Measurements from ENCODE around the gene ADK. TPM values are rescaled to one million over a fixed set of nuclear protein-coding genes. Genes with fewer than 3 reads are reported as not detected.

Gene ADK
- polyA plus RNA-seq, 1 donor (not counting 4 experiments of a cell fraction or from before 2014, with no cell fraction given), result 139 TPM

DNA sequence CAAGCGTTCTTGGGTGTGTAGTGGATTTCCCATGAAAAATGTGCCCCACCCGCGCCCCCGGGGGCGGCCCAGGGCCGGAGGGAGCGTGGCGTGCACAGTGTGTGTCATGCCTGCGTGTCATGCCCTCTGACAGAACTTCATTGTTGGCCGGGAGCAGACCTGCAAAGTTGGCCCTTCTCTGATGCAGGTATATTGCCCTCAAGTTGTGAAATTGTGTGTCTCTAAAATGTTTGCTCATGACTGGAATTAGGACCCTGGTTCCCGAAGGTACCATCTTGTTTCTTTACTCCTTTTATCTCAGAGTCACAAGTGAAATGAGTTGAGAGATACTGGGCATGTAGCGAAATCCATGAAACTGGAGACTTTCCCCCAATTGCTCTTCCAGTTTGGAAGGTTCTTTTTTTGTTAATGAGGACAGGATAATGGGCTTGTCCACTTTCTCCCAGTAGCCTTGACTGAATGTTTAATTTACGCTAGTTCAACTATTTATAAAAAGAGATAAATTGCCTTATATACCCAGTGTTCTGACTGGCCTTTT, 26.2 kb downstream of the ADK start:
- peaks cover 54% of the 10 kb centered on the region for H3K79me2 ChIP-seq (ENCODE audit: control insufficient read depth, insufficient read depth, low read length)
- H3K9me1 ChIP-seq (ENCODE audit: control insufficient read depth, extremely low read depth, insufficient read depth, low read length), result no peaks in the 10 kb centered on the region
- H2AFZ ChIP-seq (ENCODE audit: control insufficient read depth, low read length), result no peak overlapping the region

DNA sequence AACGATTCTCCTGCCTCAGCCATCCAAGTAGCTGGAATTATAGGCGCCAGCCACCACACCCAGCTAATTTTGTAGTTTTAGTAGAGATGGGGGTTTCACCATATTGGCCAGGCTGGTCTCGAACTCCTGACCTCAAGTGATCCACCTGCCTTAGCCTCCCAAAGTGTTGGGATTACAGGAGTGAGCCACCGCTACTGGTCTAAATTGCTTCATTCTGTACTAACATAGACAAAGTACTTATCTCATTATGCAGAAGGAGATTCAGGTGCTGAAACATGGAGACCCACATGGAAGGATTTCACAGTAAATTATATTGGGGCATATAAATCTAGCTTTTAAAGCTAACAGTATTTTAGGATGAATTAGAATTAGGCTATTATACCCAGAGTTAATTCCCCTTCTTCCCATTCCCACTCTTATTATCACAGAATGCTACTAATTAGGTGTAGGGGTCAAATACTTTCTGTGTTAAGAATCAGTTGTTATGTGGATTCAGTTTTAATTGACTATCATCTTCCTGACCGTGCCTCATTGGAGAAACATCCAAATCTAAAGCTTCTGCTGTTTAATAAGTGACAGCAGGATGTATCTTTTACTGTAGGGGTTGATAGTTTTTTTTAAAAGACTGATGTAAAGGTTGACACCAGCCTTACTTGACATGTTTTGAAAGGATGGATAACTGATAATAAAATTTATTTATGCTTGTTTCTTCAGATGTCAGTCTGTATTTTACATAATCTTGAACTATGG, 27.2 kb downstream of the ADK start:
- H2AFZ ChIP-seq (ENCODE audit: control insufficient read depth, low read length), result no peak overlapping the region
- peaks cover 31% of the 10 kb centered on the region for H3K4me1 ChIP-seq (ENCODE audit: control insufficient read depth, extremely low read depth, insufficient read depth, low read length)
- H3K36me3 ChIP-seq (ENCODE audit: control insufficient read depth in 2 of 2, extremely low read depth in 1 of 2, insufficient read depth in 2 of 2, low read length in 2 of 2), result peaks cover 0 to 3% of the 10 kb centered on the region in 2 experiments
- peak overlapping the region; percentile 99 for H3K4me2 ChIP-seq (ENCODE audit: control insufficient read depth, extremely low read depth, insufficient read depth, low read depth, low read length)
- peak overlapping the region; percentile 98 for H3K27ac ChIP-seq (ENCODE audit: control insufficient read depth, insufficient read depth, low read length)
- no peak for DNase-seq (ENCODE audit: low read depth, low spot score)
- no peaks in the 10 kb centered on the region for H3K9me1 ChIP-seq (ENCODE audit: control insufficient read depth, extremely low read depth, insufficient read depth, low read length)
- peaks cover 64% of the 10 kb centered on the region for H3K79me2 ChIP-seq (ENCODE audit: control insufficient read depth, insufficient read depth, low read length)
- H3K9me3 ChIP-seq (ENCODE audit: control insufficient read depth, low read depth, low read length), result no peaks in the 10 kb centered on the region
- H4K20me1 ChIP-seq (ENCODE audit: control insufficient read depth, extremely low read depth, insufficient read depth, low read length), result no peaks in the 10 kb centered on the region
- H3K27me3 ChIP-seq (ENCODE audit: control insufficient read depth, extremely low read depth, insufficient read depth, low read length), result no peaks in the 10 kb centered on the region
- FAIRE-seq, result no peak
- peak overlapping the region; percentile 99 for H3K9ac ChIP-seq (ENCODE audit: control insufficient read depth, extremely low read depth, insufficient read depth, low read length)
- peak overlapping the region; percentile 36 to 59 (median 58) for H3K4me3 ChIP-seq (ENCODE audit: control insufficient read depth in 2 of 3, extremely low read depth in 1 of 3, insufficient read depth in 2 of 3, low read depth in 1 of 3, low read length in 3 of 3)
- no peak for TF ChIP-seq EZH2 (IDR thresholded peaks at IDR 0.05; ENCODE audit: low read length)
- TF ChIP-seq, protein P1, sequence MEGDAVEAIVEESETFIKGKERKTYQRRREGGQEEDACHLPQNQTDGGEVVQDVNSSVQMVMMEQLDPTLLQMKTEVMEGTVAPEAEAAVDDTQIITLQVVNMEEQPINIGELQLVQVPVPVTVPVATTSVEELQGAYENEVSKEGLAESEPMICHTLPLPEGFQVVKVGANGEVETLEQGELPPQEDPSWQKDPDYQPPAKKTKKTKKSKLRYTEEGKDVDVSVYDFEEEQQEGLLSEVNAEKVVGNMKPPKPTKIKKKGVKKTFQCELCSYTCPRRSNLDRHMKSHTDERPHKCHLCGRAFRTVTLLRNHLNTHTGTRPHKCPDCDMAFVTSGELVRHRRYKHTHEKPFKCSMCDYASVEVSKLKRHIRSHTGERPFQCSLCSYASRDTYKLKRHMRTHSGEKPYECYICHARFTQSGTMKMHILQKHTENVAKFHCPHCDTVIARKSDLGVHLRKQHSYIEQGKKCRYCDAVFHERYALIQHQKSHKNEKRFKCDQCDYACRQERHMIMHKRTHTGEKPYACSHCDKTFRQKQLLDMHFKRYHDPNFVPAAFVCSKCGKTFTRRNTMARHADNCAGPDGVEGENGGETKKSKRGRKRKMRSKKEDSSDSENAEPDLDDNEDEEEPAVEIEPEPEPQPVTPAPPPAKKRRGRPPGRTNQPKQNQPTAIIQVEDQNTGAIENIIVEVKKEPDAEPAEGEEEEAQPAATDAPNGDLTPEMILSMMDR (optimal IDR thresholded peaks at IDR 0.05 in 1 of 3, IDR thresholded peaks at IDR 0.05 in 1 of 3, conservative IDR thresholded peaks at IDR 0.05 in 1 of 3; ENCODE audit: extremely low read depth in 1 of 3, insufficient read depth in 2 of 3, low read length in 3 of 3), result no peak
- dilution Hi-C loops (cut with MboI; ENCODE audit: extremely low pct_ligation_motif_present, low sequenced_read_pairs), result no loop called here

More for the DNA sequence above, 26.2 kb downstream of the ADK start:
- peak overlapping the region; percentile 99 for H3K9ac ChIP-seq (ENCODE audit: control insufficient read depth, extremely low read depth, insufficient read depth, low read length)
- no peaks in the 10 kb centered on the region for H3K27me3 ChIP-seq (ENCODE audit: control insufficient read depth, extremely low read depth, insufficient read depth, low read length)
- FAIRE-seq, result no peak
- dilution Hi-C loops (cut with MboI; ENCODE audit: extremely low pct_ligation_motif_present, low sequenced_read_pairs), result no loop called here
- no peaks in the 10 kb centered on the region for H3K9me3 ChIP-seq (ENCODE audit: control insufficient read depth, low read depth, low read length)
- no peaks in the 10 kb centered on the region for H4K20me1 ChIP-seq (ENCODE audit: control insufficient read depth, extremely low read depth, insufficient read depth, low read length)
- no peak for TF ChIP-seq EZH2 (IDR thresholded peaks at IDR 0.05; ENCODE audit: low read length)
- TF ChIP-seq, protein P1 (optimal IDR thresholded peaks at IDR 0.05 in 1 of 3, IDR thresholded peaks at IDR 0.05 in 1 of 3, conservative IDR thresholded peaks at IDR 0.05 in 1 of 3; ENCODE audit: extremely low read depth in 1 of 3, insufficient read depth in 2 of 3, low read length in 3 of 3), result no peak
- peaks cover 0 to 3% of the 10 kb centered on the region in 2 experiments for H3K36me3 ChIP-seq (ENCODE audit: control insufficient read depth in 2 of 2, extremely low read depth in 1 of 2, insufficient read depth in 2 of 2, low read length in 2 of 2)
- peak overlapping the region; percentile 59 to 99 (median 86) for H3K4me3 ChIP-seq (ENCODE audit: control insufficient read depth in 2 of 3, extremely low read depth in 1 of 3, insufficient read depth in 2 of 3, low read depth in 1 of 3, low read length in 3 of 3)
- peak overlapping the region; percentile 99 for H3K4me2 ChIP-seq (ENCODE audit: control insufficient read depth, extremely low read depth, insufficient read depth, low read depth, low read length)
- H3K4me1 ChIP-seq (ENCODE audit: control insufficient read depth, extremely low read depth, insufficient read depth, low read length), result peaks cover 31% of the 10 kb centered on the region
- peak overlapping the region; percentile 98 for H3K27ac ChIP-seq (ENCODE audit: control insufficient read depth, insufficient read depth, low read length)
- no peak for DNase-seq (ENCODE audit: low read depth, low spot score)
